CD4-positive, alpha-beta T cell (primary cell): ENCODE data around the gene NRN1L. TPM values are rescaled to one million over a fixed set of nuclear protein-coding genes. Genes with fewer than 3 reads are reported as not detected.

Experiments
- ATAC-seq: fragments of 200-7000 bp; cut with Tn5 transposase; one replicate; pipeline ENCODE4 v1.10.0; 2022; ENCODE audit warnings: mild to moderate bottlenecking; ENCODE audit not compliant: poor library complexity
- CTCF ChIA-PET: fragments of 350-600 bp; sonication (Branson Sonifier 250); formaldehyde crosslinking; loops from one replicate; lab custom pipeline; 2021; ENCODE audit warnings: antibody characterized with exemption, inconsistent platforms; lab: Charles Lee
- POLR2A ChIA-PET: fragments of 350-600 bp; sonication (Branson Sonifier 250); formaldehyde crosslinking; loops from one replicate; lab custom pipeline; 2021; ENCODE audit warnings: antibody characterized with exemption, inconsistent platforms; lab: Charles Lee
- DNase-seq, 14 experiments: peaks; one replicate each; pipeline ENCODE4 v3.0.0-alpha.2; 2013 to 2020; ENCODE audit warnings: mixed read lengths in 2 of 14
- H3K27ac ChIP-seq, 2 donors: one replicate each; pipeline versions ENCODE4 v1.5.1 to v1.7.0; 2013; ENCODE audit warnings: low read length in 2 of 2, low read depth in 1 of 2, mild to moderate bottlenecking in 1 of 2
- H3K27me3 ChIP-seq, 2 experiments: 1 replicate in 1 of 2; 2 replicates in 1 of 2; pipeline versions ENCODE4 v1.6.1 to v1.7.0; 2013; ENCODE audit warnings: low read length in 2 of 2, control low read depth in 1 of 2, mild to moderate bottlenecking in 1 of 2, moderate library complexity in 1 of 2; ENCODE audit not compliant: insufficient read depth in 2 of 2, control insufficient read depth in 1 of 2
- H3K36me3 ChIP-seq: one replicate; pipeline ENCODE4 v1.6.1; 2013; ENCODE audit warnings: low read length, control low read depth; ENCODE audit not compliant: insufficient read depth
- H3K4me1 ChIP-seq: one replicate; pipeline ENCODE4 v1.6.1; 2013; ENCODE audit warnings: low read length, control low read depth; ENCODE audit not compliant: insufficient read depth
- H3K4me3 ChIP-seq: one replicate; pipeline ENCODE4 v1.5.1; 2013; ENCODE audit warnings: mild to moderate bottlenecking, low read length, moderate library complexity
- H3K9me3 ChIP-seq, 2 experiments: 1 replicate in 1 of 2; 2 replicates in 1 of 2; pipeline versions ENCODE4 v1.6.1 to v1.7.0; 2013; ENCODE audit warnings: low read length in 2 of 2, mild to moderate bottlenecking in 2 of 2, control low read depth in 1 of 2, moderate library complexity in 1 of 2; ENCODE audit not compliant: control insufficient read depth in 1 of 2, insufficient read depth in 1 of 2
- H3K27ac Mint-ChIP-seq: one replicate; pipeline ENCODE4 v1.8.0; 2020; ENCODE audit warnings: mixed read lengths
- H3K27me3 Mint-ChIP-seq: one replicate; pipeline ENCODE4 v1.8.0; 2021; ENCODE audit warnings: mixed read lengths
- H3K36me3 Mint-ChIP-seq: one replicate; pipeline ENCODE4 v1.8.0; 2021; ENCODE audit warnings: low read depth, mixed read lengths
- H3K4me1 Mint-ChIP-seq: one replicate; pipeline ENCODE4 v1.8.0; 2021; ENCODE audit warnings: low read depth, mixed read lengths
- H3K4me3 Mint-ChIP-seq: one replicate; pipeline ENCODE4 v1.8.0; 2020; ENCODE audit warnings: mild to moderate bottlenecking, mixed read lengths
- H3K9me3 Mint-ChIP-seq: one replicate; pipeline ENCODE4 v1.8.0; 2020; ENCODE audit warnings: mixed read lengths
- intact Hi-C, 2 experiments: fragments of 100-400 bp; cut with DNase I in 1 of 2; cut with micrococcal nuclease in 1 of 2; formaldehyde crosslinking; loops; one replicate each; pipeline versions ENCODE4 v1.15.1 to v1.9.0; 2023 to 2025; cut with DNase I, micrococcal nuclease
- total RNA-seq, 174 experiments: library from RNA in 2 of 174; stranded (reverse) in 2 of 174; gene quantifications; one replicate each; pipeline ENCODE4 v1.2.3 and lab custom pipeline; 2021 to 2026
- TF ChIP-seq, protein P1 (sequence below): fragments of 200-600 bp; IDR thresholded peaks from one replicate; pipeline ENCODE4 v1.8.0; 2022; ENCODE audit warnings: antibody characterized with exemption, mild to moderate bottlenecking

NRN1L gene
- total RNA-seq, 2 experiments from 2014 or later = 2.9 to 4.4 TPM

DNA sequence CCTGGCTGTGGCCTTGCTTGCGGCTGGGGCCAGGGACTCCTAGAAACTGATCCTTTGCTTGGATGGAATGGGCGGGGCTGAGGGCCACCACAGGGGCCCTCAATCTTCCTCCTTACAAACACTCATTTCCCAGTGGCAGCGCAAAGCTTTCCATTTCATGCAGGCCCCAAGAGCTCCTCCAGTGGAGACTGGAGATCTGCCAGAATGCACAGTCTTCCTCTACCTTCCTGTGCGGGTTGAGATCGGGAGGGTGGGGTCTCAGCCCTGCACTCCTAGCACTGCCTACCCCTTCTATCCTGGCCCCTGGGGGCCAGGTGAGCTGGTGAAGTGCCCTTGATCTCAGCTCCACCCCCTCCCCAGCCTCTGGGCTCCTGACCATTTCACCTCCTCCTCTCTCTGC lies 1.7 kb downstream of the NRN1L start:
- peaks cover 48% of the 10 kb centered on the region for H3K36me3 ChIP-seq
- CTCF ChIA-PET = interaction anchor here (1.2 kb wide), 1 partner anchor 70 kb away, joined by 5 read pairs; no protein-coding TSS in a partner anchor
- POLR2A ChIA-PET = interaction anchor here (0.9 to 1.4 kb wide), 3 partner anchors 10 to 97 kb away, joined by 3 to 4 read pairs (median 4); no protein-coding TSS in a partner anchor

DNA sequence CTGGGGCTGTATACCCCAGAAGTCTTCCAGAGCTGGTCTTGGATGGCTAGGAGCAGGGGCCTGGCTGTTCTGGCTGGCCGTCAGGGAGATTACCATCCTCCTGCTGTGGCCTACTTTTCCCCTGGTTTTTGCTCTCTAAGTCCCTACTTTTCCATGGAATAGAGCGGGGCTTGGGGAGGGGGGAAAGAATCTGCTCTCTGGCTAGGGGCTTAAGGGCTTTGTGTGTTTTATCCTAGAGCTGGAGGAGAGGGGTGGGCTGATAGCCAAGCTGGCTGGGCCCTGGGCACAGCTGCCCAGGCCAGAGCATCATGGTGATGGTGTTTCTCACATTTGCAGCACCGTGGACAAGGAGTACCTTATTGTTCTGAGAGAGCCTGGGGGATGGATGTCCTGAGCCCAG lies 3.6 kb downstream of the NRN1L start:
- H3K9me3 Mint-ChIP-seq = no peaks in the 10 kb centered on the region
- ChIA-PET POLR2A (no interaction called here), CTCF (interaction anchor here (1.0 to 2.4 kb wide), 2 partner anchors 72 kb away, joined by 4 to 6 read pairs; no protein-coding TSS in a partner anchor)
- H3K36me3 Mint-ChIP-seq = peaks cover 34% of the 10 kb centered on the region
- H3K27ac ChIP-seq = no peak overlapping the region
- no peaks in the 10 kb centered on the region for H3K9me3 ChIP-seq
- H3K4me1 Mint-ChIP-seq = peaks cover 8% of the 10 kb centered on the region
- H3K4me1 ChIP-seq = peaks cover under 1% of the 10 kb centered on the region
- H3K27me3 Mint-ChIP-seq = no peaks in the 10 kb centered on the region
- no peak overlapping the region for H3K27ac Mint-ChIP-seq
- H3K4me3 ChIP-seq = no peak overlapping the region
- no peak for ATAC-seq
- intact Hi-C loops = no loop called here
- TF ChIP-seq, protein P1, sequence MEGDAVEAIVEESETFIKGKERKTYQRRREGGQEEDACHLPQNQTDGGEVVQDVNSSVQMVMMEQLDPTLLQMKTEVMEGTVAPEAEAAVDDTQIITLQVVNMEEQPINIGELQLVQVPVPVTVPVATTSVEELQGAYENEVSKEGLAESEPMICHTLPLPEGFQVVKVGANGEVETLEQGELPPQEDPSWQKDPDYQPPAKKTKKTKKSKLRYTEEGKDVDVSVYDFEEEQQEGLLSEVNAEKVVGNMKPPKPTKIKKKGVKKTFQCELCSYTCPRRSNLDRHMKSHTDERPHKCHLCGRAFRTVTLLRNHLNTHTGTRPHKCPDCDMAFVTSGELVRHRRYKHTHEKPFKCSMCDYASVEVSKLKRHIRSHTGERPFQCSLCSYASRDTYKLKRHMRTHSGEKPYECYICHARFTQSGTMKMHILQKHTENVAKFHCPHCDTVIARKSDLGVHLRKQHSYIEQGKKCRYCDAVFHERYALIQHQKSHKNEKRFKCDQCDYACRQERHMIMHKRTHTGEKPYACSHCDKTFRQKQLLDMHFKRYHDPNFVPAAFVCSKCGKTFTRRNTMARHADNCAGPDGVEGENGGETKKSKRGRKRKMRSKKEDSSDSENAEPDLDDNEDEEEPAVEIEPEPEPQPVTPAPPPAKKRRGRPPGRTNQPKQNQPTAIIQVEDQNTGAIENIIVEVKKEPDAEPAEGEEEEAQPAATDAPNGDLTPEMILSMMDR = no peak
- H3K27me3 ChIP-seq = no peaks in the 10 kb centered on the region
- H3K36me3 ChIP-seq = peaks cover 28% of the 10 kb centered on the region
- no peak overlapping the region for H3K4me3 Mint-ChIP-seq
- no peak for DNase-seq

More for the DNA sequence above, 1.7 kb downstream of the NRN1L start:
- H3K9me3 Mint-ChIP-seq = no peaks in the 10 kb centered on the region
- no peaks in the 10 kb centered on the region for H3K27me3 ChIP-seq
- DNase-seq (no peak), ATAC-seq (no peak)
- H3K4me3 Mint-ChIP-seq = no peak overlapping the region
- no peak overlapping the region for H3K27ac ChIP-seq
- H3K27ac Mint-ChIP-seq = no peak overlapping the region
- no peak overlapping the region for H3K4me3 ChIP-seq
- H3K4me1 Mint-ChIP-seq = no peaks in the 10 kb centered on the region
- H3K36me3 Mint-ChIP-seq = peaks cover 48% of the 10 kb centered on the region
- intact Hi-C loops = no loop called here
- H3K27me3 Mint-ChIP-seq = no peaks in the 10 kb centered on the region
- H3K4me1 ChIP-seq = no peaks in the 10 kb centered on the region
- TF ChIP-seq, protein P1 = no peak
- no peaks in the 10 kb centered on the region for H3K9me3 ChIP-seq

DNA sequence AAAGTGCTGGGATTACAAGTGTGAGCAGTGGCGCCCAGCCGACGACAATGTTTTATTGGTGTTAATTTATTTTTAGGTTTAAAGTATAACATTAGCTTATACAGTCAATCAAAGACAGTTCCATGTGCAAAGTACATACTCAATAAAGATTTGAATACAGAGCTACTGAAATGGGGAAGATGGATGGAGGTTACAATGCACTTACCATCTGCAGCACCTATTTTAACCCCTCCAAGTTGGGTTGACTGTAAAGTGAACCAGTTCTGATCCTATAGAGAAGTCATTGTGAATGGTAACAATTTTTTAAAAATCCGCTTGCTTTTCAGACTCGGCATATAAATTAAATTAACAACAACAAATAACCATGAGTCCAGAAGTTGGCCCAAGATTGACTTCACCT lies 7.7 kb downstream of the NRN1L start:
- intact Hi-C loops = loop anchor here (2.0 to 5.0 kb wide), 5 partner anchors 20 to 50 kb away; partner anchors contain the start of genes CENPT (in 1 of the 2), EDC4 (in 1 of the 2), NUTF2 (in 1 of the 2) and PSMB10 (in 1 of the 2)
- peak overlapping the region; percentile 93 for H3K4me3 Mint-ChIP-seq
- H3K27ac ChIP-seq = peak overlapping the region in 1 of 2 donors; percentile 13

More for the DNA sequence above, 7.7 kb downstream of the NRN1L start:
- DNase-seq (no peak), ATAC-seq (no peak)
- peaks cover 15% of the 10 kb centered on the region for H3K36me3 Mint-ChIP-seq
- Histone ChIP-seq H3K36me3 (no peaks in the 10 kb centered on the region), H3K4me3 (peak overlapping the region; percentile 83), H3K4me1 (peaks cover 29% of the 10 kb centered on the region), H3K27me3 (no peaks in the 10 kb centered on the region), H3K9me3 (no peaks in the 10 kb centered on the region)
- ChIA-PET POLR2A (interaction anchor here (0.7 to 2.2 kb wide), 13 partner anchors 9 to 192 kb away, joined by 3 to 16 read pairs (median 4); partner anchors contain the start of genes NFATC3, PSMB10, RANBP10 and TSNAXIP1), CTCF (interaction anchor here (0.9 to 1.7 kb wide), 2 partner anchors 9 to 76 kb away, joined by 4 to 10 read pairs; no protein-coding TSS in a partner anchor)
- no peaks in the 10 kb centered on the region for H3K27me3 Mint-ChIP-seq
- H3K27ac Mint-ChIP-seq = peak overlapping the region; percentile 94
- H3K9me3 Mint-ChIP-seq = no peaks in the 10 kb centered on the region
- TF ChIP-seq, protein P1 = no peak
- peaks cover 34% of the 10 kb centered on the region for H3K4me1 Mint-ChIP-seq
